CD14-positive monocyte (primary cell): ENCODE measurements around the gene FYTTD1. TPM values are rescaled to one million over a fixed set of nuclear protein-coding genes. Genes with fewer than 3 reads are reported as not detected.
"Not testable (repeated sequence)": the region's sequence is repeated elsewhere in the genome, so short reads cannot be mapped to it uniquely, and the experiment has no call there.

Experiments used
- DNase-seq, 3 donors: peaks; one replicate each; pipeline ENCODE4 v3.0.0-alpha.2; 2011 to 2022
- H2AFZ ChIP-seq: 2 replicates; pipeline ENCODE4 v1.6.0; 2012; ENCODE audit warnings: mild to moderate bottlenecking, low read depth, low read length, inconsistent platforms; ENCODE audit not compliant: insufficient read depth, poor library complexity, severe bottlenecking
- H3K27ac ChIP-seq, 2 donors: 1 replicate in 1 of 2; 2 replicates in 1 of 2; pipeline ENCODE4 v1.5.1; 2012 to 2013; ENCODE audit warnings: low read length in 2 of 2, control low read depth in 1 of 2, inconsistent platforms in 1 of 2, low read depth in 1 of 2, mild to moderate bottlenecking in 1 of 2
- H3K27me3 ChIP-seq, 2 donors: one replicate each; pipeline versions ENCODE4 v1.6.0 to v1.6.1; 2011 to 2013; ENCODE audit warnings: low read length in 2 of 2; ENCODE audit not compliant: control insufficient read depth in 2 of 2, insufficient read depth in 2 of 2
- H3K36me3 ChIP-seq, 2 donors: replicated peaks in 1 of 2; 1 replicate in 1 of 2; 2 replicates in 1 of 2; pipeline versions ENCODE4 v1.5.1 to v1.6.1; 2012 to 2013; ENCODE audit warnings: low read length in 2 of 2, control low read depth in 1 of 2, inconsistent platforms in 1 of 2, mild to moderate bottlenecking in 1 of 2; ENCODE audit not compliant: insufficient read depth in 2 of 2, control insufficient read depth in 1 of 2
- H3K4me1 ChIP-seq, 2 donors: 1 replicate in 1 of 2; 2 replicates in 1 of 2; pipeline versions ENCODE4 v1.5.1 to v1.6.1; 2012 to 2013; ENCODE audit warnings: low read length in 2 of 2, control low read depth in 1 of 2, inconsistent platforms in 1 of 2, mild to moderate bottlenecking in 1 of 2, moderate library complexity in 1 of 2; ENCODE audit not compliant: insufficient read depth in 2 of 2, control insufficient read depth in 1 of 2
- H3K4me2 ChIP-seq: replicated peaks from 2 replicates; pipeline ENCODE3; 2012; ENCODE audit warnings: low read length, moderate library complexity, mild to moderate bottlenecking; ENCODE audit not compliant: poor library complexity, severe bottlenecking; ENCODE audit errors: extremely low read depth
- H3K4me3 ChIP-seq, 3 experiments: fragments of 200-600 bp in 1 of 3; sonication (generic) in 1 of 3; replicated peaks in 1 of 3; 1 replicate in 2 of 3; 2 replicates in 1 of 3; pipeline ENCODE4 v1.5.1; 2011 to 2013; ENCODE audit warnings: low read length in 3 of 3, mild to moderate bottlenecking in 3 of 3, control low read depth in 2 of 3, low read depth in 2 of 3, inconsistent platforms in 1 of 3, moderate library complexity in 1 of 3
- H3K79me2 ChIP-seq: 2 replicates; pipeline ENCODE4 v1.6.0; 2012; ENCODE audit warnings: mild to moderate bottlenecking, control low read depth, inconsistent platforms, low read length, moderate library complexity; ENCODE audit not compliant: insufficient read depth
- H3K9ac ChIP-seq: 2 replicates; pipeline ENCODE4 v1.6.0; 2017; ENCODE audit warnings: low read length, mild to moderate bottlenecking; ENCODE audit not compliant: insufficient read depth, poor library complexity, severe bottlenecking
- H3K9me3 ChIP-seq, 2 donors: replicated peaks in 1 of 2; 1 replicate in 1 of 2; 2 replicates in 1 of 2; pipeline versions ENCODE4 v1.5.1 to v1.6.1; 2012 to 2013; ENCODE audit warnings: low read length in 2 of 2, control low read depth in 1 of 2; ENCODE audit not compliant: control insufficient read depth in 1 of 2, insufficient read depth in 1 of 2
- H4K20me1 ChIP-seq: 2 replicates; pipeline ENCODE4 v1.6.0; 2012; ENCODE audit warnings: mild to moderate bottlenecking, low read length, control low read depth, moderate library complexity; ENCODE audit not compliant: insufficient read depth
- H3K27ac Mint-ChIP-seq, 7 donors: one replicate each; pipeline ENCODE4 v1.8.0; 2020; ENCODE audit warnings: mild to moderate bottlenecking in 7 of 7, mixed read lengths in 7 of 7, moderate library complexity in 6 of 7, inconsistent platforms in 2 of 7
- H3K27me3 Mint-ChIP-seq, 3 donors: one replicate each; pipeline ENCODE4 v1.8.0; 2021 to 2022; ENCODE audit warnings: low read depth in 3 of 3, mild to moderate bottlenecking in 3 of 3, mixed read lengths in 3 of 3, moderate library complexity in 3 of 3, inconsistent platforms in 1 of 3
- H3K36me3 Mint-ChIP-seq, 2 donors: one replicate each; pipeline ENCODE4 v1.8.0; 2020; ENCODE audit warnings: mixed read lengths in 2 of 2, inconsistent platforms in 1 of 2, mild to moderate bottlenecking in 1 of 2
- H3K4me1 Mint-ChIP-seq: one replicate; pipeline ENCODE4 v1.8.0; 2020; ENCODE audit warnings: mild to moderate bottlenecking, mixed read lengths
- H3K4me3 Mint-ChIP-seq, 2 donors: one replicate each; pipeline ENCODE4 v1.8.0; 2020; ENCODE audit warnings: mild to moderate bottlenecking in 2 of 2, mixed read lengths in 2 of 2, moderate library complexity in 1 of 2
- H3K9me3 Mint-ChIP-seq, 7 donors: one replicate each; pipeline ENCODE4 v1.8.0; 2020 to 2022; ENCODE audit warnings: mixed read lengths in 7 of 7, mild to moderate bottlenecking in 6 of 7, moderate library complexity in 6 of 7, inconsistent platforms in 2 of 7
- CTCF ChIP-seq: fragments of 200-600 bp; IDR thresholded peaks from one replicate; pipeline ENCODE4 v1.8.0; 2022; ENCODE audit warnings: antibody characterized with exemption, mild to moderate bottlenecking
- WGBS: methylation state at CpG from one replicate; pipeline ENCODE4 v1.1.5; 2013; ENCODE audit warnings: missing lambda C conversion rate; ENCODE audit not compliant: insufficient coverage; 5-methylcytosine and 5-hydroxymethylcytosine counted together
- intact Hi-C, 2 donors: fragments of 100-400 bp; cut with micrococcal nuclease; formaldehyde crosslinking; loops; one replicate each; pipeline versions ENCODE4 v1.15.0 to v1.15.1; 2023
- polyA plus RNA-seq, 3 donors: library from polyadenylated mRNA; depleted of rRNA in 1 of 3; unstranded in 2 of 3; stranded (reverse) in 1 of 3; fragments of 300-500 nt in 2 of 3; fragments of >200 nt in 1 of 3; fragmentation: Illumina TruSeq in 2 of 3; gene quantifications; 1 replicate in 2 of 3; 2 replicates in 1 of 3; pipeline ENCODE4 v1.2.3, GENCODE V29; 2012 to 2021

Gene FYTTD1
- polyA plus RNA-seq, 3 donors, result 11.5 to 73.2 (median 59.4) TPM

GRCh38 chr3:197720694-197721093 lies 29.0 kb upstream of the FYTTD1 start:
- H3K27ac Mint-ChIP-seq, result peak overlapping the region in 2 of 7 donors; percentile 59 to 60
- H3K27me3 ChIP-seq, result no peaks in the 10 kb centered on the region
- H3K79me2 ChIP-seq, result peaks cover 57% of the 10 kb centered on the region
- peak in 1 of 3 donors; percentile 25 for DNase-seq
- peaks cover 70% of the 10 kb centered on the region for H4K20me1 ChIP-seq
- peaks cover 9 to 29% of the 10 kb centered on the region in 2 donors for H3K36me3 ChIP-seq
- peak overlapping the region in 1 of 2 donors; percentile 57 for H3K4me3 Mint-ChIP-seq
- 100% methylated on average over 4 of the region's 10 CpGs for WGBS
- H3K9me3 ChIP-seq, result peaks cover 4 to 7% of the 10 kb centered on the region in 2 donors
- no peak overlapping the region for H3K9ac ChIP-seq
- H3K36me3 Mint-ChIP-seq, result peaks cover 40 to 52% of the 10 kb centered on the region in 2 donors
- H2AFZ ChIP-seq, result no peak overlapping the region
- H3K4me1 Mint-ChIP-seq, result peaks cover 28% of the 10 kb centered on the region
- H3K27me3 Mint-ChIP-seq, result no peaks in the 10 kb centered on the region
- H3K4me3 ChIP-seq, result no peak overlapping the region
- intact Hi-C loops, result loop anchor here in 1 of 2 donors (2.0 kb wide), 1 partner anchor 14 kb away; no protein-coding TSS in a partner anchor
- H3K4me1 ChIP-seq, result peaks cover 17 to 24% of the 10 kb centered on the region in 2 donors
- peak overlapping the region; percentile 8 for H3K4me2 ChIP-seq
- no peak overlapping the region for H3K27ac ChIP-seq
- H3K9me3 Mint-ChIP-seq, result peaks cover 4 to 11% (median 8%) of the 10 kb centered on the region in 7 donors
- no peak for TF ChIP-seq CTCF

GRCh38 chr3:197722734-197723133 lies 26.9 kb upstream of the FYTTD1 start:
- peaks cover 0 to 2% (median 0%) of the 10 kb centered on the region in 3 donors for H3K27me3 Mint-ChIP-seq
- H4K20me1 ChIP-seq, result peaks cover 76% of the 10 kb centered on the region
- intact Hi-C loops, result no loop called here

GRCh38 chr3:197727878-197728277 lies 21.8 kb upstream of the FYTTD1 start:
- intact Hi-C loops, H3K9ac ChIP-seq, DNase-seq, H2AFZ ChIP-seq, H3K27me3 ChIP-seq, H3K9me3 Mint-ChIP-seq, H3K9me3 ChIP-seq, H3K36me3 ChIP-seq, H3K27me3 Mint-ChIP-seq: not testable (repeated sequence)
- Histone ChIP-seq H3K4me3 (peak overlapping the region in 1 of 3 experiments; percentile 23), H3K27ac (peak overlapping the region in 1 of 2 donors; percentile 30), H3K4me1 (peaks cover 20 to 27% of the 10 kb centered on the region in 2 donors), H4K20me1 (peaks cover 74% of the 10 kb centered on the region), H3K4me2 (peak overlapping the region; percentile 46), H3K79me2 (peaks cover 62% of the 10 kb centered on the region)
- Mint-ChIP-seq H3K4me1 (peaks cover 37% of the 10 kb centered on the region), H3K4me3 (peak overlapping the region; percentile 56 to 80), H3K36me3 (peaks cover 16 to 19% of the 10 kb centered on the region in 2 donors), H3K27ac (peak overlapping the region in 3 of 7 donors; percentile 12 to 72 (median 69))
- 100% methylated on average over 2 of the region's 3 CpGs for WGBS

More at GRCh38 chr3:197722734-197723133, 26.9 kb upstream of the FYTTD1 start:
- Mint-ChIP-seq H3K27ac (no peak overlapping the region), H3K36me3 (peaks cover 31 to 37% of the 10 kb centered on the region in 2 donors), H3K4me1 (peaks cover 31% of the 10 kb centered on the region), H3K4me3 (no peak overlapping the region), H3K9me3 (peaks cover 4 to 11% (median 8%) of the 10 kb centered on the region in 7 donors)
- no peak for DNase-seq
- WGBS, result no CpG with 5 or more reads among the region's 2 CpGs
- Histone ChIP-seq H3K4me2 (no peak overlapping the region), H3K27ac (no peak overlapping the region), H3K79me2 (peaks cover 68% of the 10 kb centered on the region), H3K4me3 (no peak overlapping the region), H3K4me1 (peaks cover 17 to 24% of the 10 kb centered on the region in 2 donors), H2AFZ (no peak overlapping the region), H3K9me3 (peaks cover 4 to 7% of the 10 kb centered on the region in 2 donors), H3K27me3 (no peaks in the 10 kb centered on the region), H3K36me3 (peaks cover 0 to 14% of the 10 kb centered on the region in 2 donors), H3K9ac (no peak overlapping the region)
- TF ChIP-seq CTCF, result no peak
